DOHH2 (cell line): ENCODE measurements around the gene ZNF786.
"Not testable (repeated sequence)": the region's sequence is repeated elsewhere in the genome, so short reads cannot be mapped to it uniquely, and the experiment has no call there.

ENCODE experiments used
- H3F3A ChIP-seq: fragments of 200-600 bp; sonication (generic), shearing (Covaris generic); 2 replicates; pipeline ENCODE4 v1.6.0; 2016; ENCODE audit warnings: antibody characterized with exemption, mild to moderate bottlenecking; ENCODE audit not compliant: control insufficient read depth, insufficient read depth
- H3K27ac ChIP-seq: fragments of 200-600 bp; sonication (generic); 2 replicates; pipeline ENCODE4 v1.5.1; 2014; ENCODE audit warnings: low read depth, mild to moderate bottlenecking, low read length, moderate library complexity
- H3K27me3 ChIP-seq: fragments of 200-600 bp; sonication (generic); 2 replicates; pipeline ENCODE4 v1.6.1; 2014; ENCODE audit warnings: mild to moderate bottlenecking, low read length, mixed read lengths; ENCODE audit not compliant: control insufficient read depth
- H3K36me3 ChIP-seq: fragments of 200-600 bp; sonication (generic); 2 replicates; pipeline ENCODE4 v1.6.1; 2014; ENCODE audit warnings: mild to moderate bottlenecking, low read length, moderate library complexity, mixed read lengths; ENCODE audit not compliant: control insufficient read depth
- H3K4me1 ChIP-seq: fragments of 200-600 bp; sonication (generic); 2 replicates; pipeline ENCODE4 v1.6.1; 2014; ENCODE audit warnings: mild to moderate bottlenecking, low read length, mixed read lengths; ENCODE audit not compliant: control insufficient read depth
- H3K4me2 ChIP-seq: fragments of 200-600 bp; sonication (generic); 2 replicates; pipeline ENCODE4 v1.6.0; 2014; ENCODE audit warnings: mild to moderate bottlenecking, low read length, moderate library complexity
- H3K4me3 ChIP-seq: fragments of 200-600 bp; sonication (generic); 2 replicates; pipeline ENCODE4 v1.5.1; 2014; ENCODE audit warnings: mild to moderate bottlenecking, low read length, mixed read lengths
- H3K79me2 ChIP-seq: fragments of 200-600 bp; sonication (generic); 2 replicates; pipeline ENCODE4 v1.6.1; 2014; ENCODE audit warnings: mild to moderate bottlenecking, low read length, mixed read lengths; ENCODE audit not compliant: control insufficient read depth
- H3K9me2 ChIP-seq: fragments of 200-600 bp; sonication (generic); replicated peaks from 2 replicates; pipeline ENCODE4 v1.6.1; 2014; ENCODE audit warnings: mild to moderate bottlenecking, low read length, mixed read lengths; ENCODE audit not compliant: control insufficient read depth
- H3K9me3 ChIP-seq: fragments of 200-600 bp; sonication (generic); 2 replicates; pipeline ENCODE4 v1.6.1; 2014; ENCODE audit warnings: antibody characterized with exemption, low read length, mixed read lengths; ENCODE audit not compliant: control insufficient read depth, insufficient read depth
- H4K20me1 ChIP-seq: fragments of 200-600 bp; sonication (generic); 2 replicates; pipeline ENCODE4 v1.6.0; 2014; ENCODE audit warnings: low read depth, mild to moderate bottlenecking, antibody characterized with exemption, low read length, moderate library complexity; ENCODE audit not compliant: control insufficient read depth, insufficient read depth
- CTCF ChIP-seq: fragments of 200-600 bp; sonication (generic); IDR thresholded peaks from one replicate; pipeline ENCODE4 v1.5.1; 2014; ENCODE audit warnings: antibody characterized with exemption, mild to moderate bottlenecking, low read depth, low read length; ENCODE audit not compliant: poor library complexity, severe bottlenecking
- EZH2phosphoT487 ChIP-seq: fragments of 200-600 bp; sonication (generic); IDR thresholded peaks from 2 replicates; pipeline ENCODE4 v1.6.1; 2017; ENCODE audit warnings: borderline replicate concordance, mild to moderate bottlenecking, antibody characterized with exemption, low read length, moderate library complexity, mixed read lengths

ZNF786 gene

DNA sequence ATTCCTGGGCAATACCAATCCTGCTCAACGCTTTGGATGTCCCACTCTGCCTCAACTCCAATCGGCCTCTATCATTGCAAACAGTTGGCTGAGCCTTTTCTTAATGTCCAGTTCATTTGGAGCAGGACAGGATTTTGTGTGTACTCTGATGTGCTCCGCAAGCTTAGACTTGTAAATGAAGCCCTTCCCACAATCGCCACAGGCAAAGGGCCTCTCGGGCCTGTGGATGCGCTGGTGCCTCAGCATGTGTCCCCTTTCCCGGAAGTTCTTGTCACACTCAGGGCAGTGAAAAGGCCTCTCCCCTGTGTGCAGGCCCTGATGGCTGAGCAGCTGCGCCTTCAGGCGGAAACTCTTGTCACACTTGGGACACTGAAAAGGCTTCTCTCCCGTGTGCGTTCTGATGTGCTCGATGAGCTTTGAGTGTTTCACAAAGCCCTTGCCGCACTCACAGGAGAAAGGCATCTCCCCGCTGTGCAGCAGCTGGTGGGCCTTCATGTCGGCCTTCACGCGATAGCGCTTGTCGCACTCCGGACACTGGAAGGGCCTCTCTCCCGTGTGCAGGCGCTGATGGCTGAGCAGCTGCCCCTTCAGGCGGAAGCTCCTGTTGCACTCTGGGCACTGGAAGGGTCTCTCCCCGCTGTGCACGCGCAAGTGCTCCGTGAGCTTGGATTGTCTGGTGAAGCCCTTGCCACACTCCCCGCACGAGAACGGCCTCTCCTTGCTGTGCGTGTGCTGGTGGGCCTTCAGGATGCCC is 20.0 kb downstream of the ZNF786 start:
- 0 out of 2 replicates have a peak, but pooled peaks cover 2% of the 10 kb centered on the region for H3F3A ChIP-seq
- H3K27me3 ChIP-seq: no peaks in the 10 kb centered on the region
- TF ChIP-seq EZH2phosphoT487: no peak
- no peak for TF ChIP-seq CTCF
- H4K20me1 ChIP-seq: no peaks in the 10 kb centered on the region; the same call in 1 of the 2 replicates
- H3K4me2 ChIP-seq: no peak overlapping the region
- H3K27ac ChIP-seq: no peak overlapping the region
- H3K4me3 ChIP-seq: no peak overlapping the region
- peaks cover 3% of the 10 kb centered on the region; the same call in 1 of the 2 replicates for H3K4me1 ChIP-seq
- no peaks in the 10 kb centered on the region for H3K9me3 ChIP-seq
- no peaks in the 10 kb centered on the region for H3K9me2 ChIP-seq
- no peaks in the 10 kb centered on the region for H3K79me2 ChIP-seq
- peaks cover 51% of the 10 kb centered on the region for H3K36me3 ChIP-seq

DNA sequence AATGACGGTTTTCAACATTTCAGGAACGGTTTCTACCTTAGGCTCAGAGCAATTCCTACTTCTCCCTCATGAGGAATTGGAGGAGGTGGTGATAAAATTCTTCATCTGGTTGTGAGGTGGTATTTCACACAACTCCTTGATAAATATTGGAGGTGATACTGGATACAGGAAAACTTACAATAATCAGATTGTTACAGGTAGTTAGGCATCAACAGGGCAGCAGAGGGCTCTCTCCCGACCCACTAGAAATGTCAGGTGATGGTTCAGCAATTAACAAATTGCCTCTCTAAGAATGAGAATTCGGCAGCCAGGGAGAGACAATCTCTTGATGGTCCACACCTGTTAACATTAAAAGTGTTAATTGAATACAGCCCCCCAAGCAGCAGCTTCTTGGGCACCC is 22.6 kb downstream of the ZNF786 start:
- Histone ChIP-seq H4K20me1 (no peaks in the 10 kb centered on the region), H3K9me2 (no peaks in the 10 kb centered on the region), H3K27ac (no peak overlapping the region), H3K9me3 (no peaks in the 10 kb centered on the region), H3K36me3 (peaks cover 39% of the 10 kb centered on the region), H3K4me3 (no peak overlapping the region), H3K27me3 (no peaks in the 10 kb centered on the region), H3K4me1 (peaks cover 16% of the 10 kb centered on the region), H3K79me2 (no peaks in the 10 kb centered on the region), H3F3A (peaks cover 11% of the 10 kb centered on the region), H3K4me2 (no peak overlapping the region)
- TF ChIP-seq EZH2phosphoT487 (no peak), CTCF (peak; percentile 55)

DNA sequence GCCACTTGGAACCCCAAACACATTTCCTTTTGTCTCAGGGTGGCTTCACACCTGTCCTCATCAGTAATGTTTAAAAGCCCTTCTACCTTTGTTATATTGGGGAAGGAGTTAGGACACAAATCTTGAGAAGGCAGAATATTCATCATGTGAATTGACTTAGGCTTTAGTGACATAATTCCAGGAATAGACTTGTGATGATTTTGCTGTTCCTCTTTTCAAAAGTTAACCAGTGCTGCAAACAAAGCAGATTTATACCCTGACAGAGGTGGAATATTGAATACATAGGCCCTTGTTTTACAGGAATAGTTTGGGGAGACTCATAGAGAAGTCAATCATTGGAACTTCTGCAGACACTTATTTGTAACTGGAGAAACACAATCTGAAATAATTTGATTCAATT is 27.0 kb downstream of the ZNF786 start:
- H3F3A ChIP-seq: peaks cover 11% of the 10 kb centered on the region
- H3K9me2 ChIP-seq: no peaks in the 10 kb centered on the region
- no peaks in the 10 kb centered on the region for H4K20me1 ChIP-seq
- no peak overlapping the region for H3K4me2 ChIP-seq
- no peaks in the 10 kb centered on the region for H3K9me3 ChIP-seq
- H3K4me1 ChIP-seq: peaks cover 26% of the 10 kb centered on the region
- H3K36me3 ChIP-seq: peaks cover 7% of the 10 kb centered on the region
- no peak overlapping the region for H3K27ac ChIP-seq
- H3K27me3 ChIP-seq: no peaks in the 10 kb centered on the region
- TF ChIP-seq EZH2phosphoT487 (no peak), CTCF (no peak)
- no peak overlapping the region for H3K4me3 ChIP-seq
- H3K79me2 ChIP-seq: no peaks in the 10 kb centered on the region

DNA sequence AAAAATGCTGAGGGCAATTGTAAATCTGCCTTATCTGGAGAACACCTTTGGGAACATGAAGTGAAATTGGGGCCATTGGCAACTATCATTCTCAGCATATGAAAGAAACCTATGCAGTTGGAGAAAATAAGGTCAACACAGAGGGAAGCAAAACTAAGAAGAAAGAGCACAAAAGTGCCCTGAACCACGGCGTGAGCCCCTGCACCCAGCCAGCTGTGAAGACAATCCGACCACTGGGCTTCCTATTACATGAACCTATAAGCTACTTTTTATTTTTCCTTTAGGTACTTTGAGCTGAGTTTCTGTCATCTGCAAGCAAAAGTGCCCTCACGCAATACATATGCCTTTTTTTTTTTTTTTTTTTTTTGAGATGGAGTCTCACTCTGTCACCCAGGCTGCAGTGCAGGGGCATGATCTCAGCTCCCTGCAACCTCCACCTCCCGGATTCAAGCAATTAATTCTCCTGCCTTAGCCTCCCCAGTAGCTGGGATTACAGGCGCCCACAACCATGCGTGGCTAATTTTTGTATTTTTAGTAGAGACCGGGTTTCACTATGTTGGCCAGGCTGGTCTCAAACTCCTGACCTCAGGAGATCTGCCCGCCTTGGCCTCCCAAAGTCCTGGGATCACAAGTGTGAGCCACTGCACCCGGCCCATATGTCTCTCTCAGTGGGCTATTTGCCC is 28.2 kb downstream of the ZNF786 start:
- H3K27ac ChIP-seq, H3K9me2 ChIP-seq, H3F3A ChIP-seq, H3K9me3 ChIP-seq, H3K4me2 ChIP-seq, H3K4me3 ChIP-seq, H4K20me1 ChIP-seq, H3K27me3 ChIP-seq, H3K36me3 ChIP-seq, H3K79me2 ChIP-seq: not testable (repeated sequence)
- peaks cover 26% of the 10 kb centered on the region for H3K4me1 ChIP-seq
